Lower leg skin (tissue), 3 donors: ENCODE data around the gene KIF18B.

Source experiments
- POLR2A ChIP-seq, 2 donors: fragments of 450-650 bp; IDR thresholded peaks; one replicate each; pipeline ENCODE4 v1.6.1; 2016 to 2017; ENCODE audit warnings: antibody characterized with exemption in 2 of 2, mild to moderate bottlenecking in 1 of 2, moderate library complexity in 1 of 2
- TF ChIP-seq, protein P1 (sequence below), 3 donors: fragments of 450-650 bp; IDR thresholded peaks; one replicate each; pipeline ENCODE4 v1.5.1; 2016; ENCODE audit warnings: antibody characterized with exemption in 3 of 3, mild to moderate bottlenecking in 3 of 3, moderate library complexity in 2 of 3

DNA sequence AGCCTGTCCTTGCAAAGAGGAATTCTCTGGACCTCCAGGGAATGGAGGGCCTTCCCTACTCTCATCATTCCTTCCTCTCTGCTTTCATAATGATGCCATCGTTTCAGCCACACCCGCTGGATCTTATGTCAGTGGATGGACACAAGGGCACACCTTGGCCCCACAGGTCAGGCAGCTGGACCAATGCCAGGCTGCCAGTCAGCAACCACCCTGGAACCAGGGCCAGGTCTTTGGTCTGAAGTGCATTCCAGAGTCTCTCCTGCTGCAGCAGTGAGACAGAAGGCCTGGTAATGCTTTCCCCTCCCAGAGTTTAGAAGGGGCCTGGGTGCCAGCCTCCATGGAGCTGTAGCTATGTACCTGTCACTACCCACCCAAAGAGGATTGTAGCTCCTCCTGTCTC, 13.1 kb upstream of the KIF18B start:
- TF ChIP-seq, protein P1, sequence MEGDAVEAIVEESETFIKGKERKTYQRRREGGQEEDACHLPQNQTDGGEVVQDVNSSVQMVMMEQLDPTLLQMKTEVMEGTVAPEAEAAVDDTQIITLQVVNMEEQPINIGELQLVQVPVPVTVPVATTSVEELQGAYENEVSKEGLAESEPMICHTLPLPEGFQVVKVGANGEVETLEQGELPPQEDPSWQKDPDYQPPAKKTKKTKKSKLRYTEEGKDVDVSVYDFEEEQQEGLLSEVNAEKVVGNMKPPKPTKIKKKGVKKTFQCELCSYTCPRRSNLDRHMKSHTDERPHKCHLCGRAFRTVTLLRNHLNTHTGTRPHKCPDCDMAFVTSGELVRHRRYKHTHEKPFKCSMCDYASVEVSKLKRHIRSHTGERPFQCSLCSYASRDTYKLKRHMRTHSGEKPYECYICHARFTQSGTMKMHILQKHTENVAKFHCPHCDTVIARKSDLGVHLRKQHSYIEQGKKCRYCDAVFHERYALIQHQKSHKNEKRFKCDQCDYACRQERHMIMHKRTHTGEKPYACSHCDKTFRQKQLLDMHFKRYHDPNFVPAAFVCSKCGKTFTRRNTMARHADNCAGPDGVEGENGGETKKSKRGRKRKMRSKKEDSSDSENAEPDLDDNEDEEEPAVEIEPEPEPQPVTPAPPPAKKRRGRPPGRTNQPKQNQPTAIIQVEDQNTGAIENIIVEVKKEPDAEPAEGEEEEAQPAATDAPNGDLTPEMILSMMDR (IDR thresholded peaks at IDR 0.05) = no peak
- TF ChIP-seq POLR2A (IDR thresholded peaks at IDR 0.05) = no peak
